ENCODE results near the gene IL1R1.
"Not testable (repeated sequence)": the region's sequence is repeated elsewhere in the genome, so short reads cannot be mapped to it uniquely, and the experiment has no call there.

GRCh38 chr2:102124421-102124820 is 18.1 kb upstream of the IL1R1 start:
- not testable (repeated sequence) for TF ChIP-seq EP300, POLR2AphosphoS5, POLR2A (IDR thresholded peaks at IDR 0.05)
